ENCODE data around the gene MYRIP. TPM values are rescaled to one million over a fixed set of nuclear protein-coding genes. Genes with fewer than 3 reads are reported as not detected.

MYRIP gene
- total and polyA plus RNA-seq, 2 of the 4 experiments (the other 2 are of a cell fraction) = not detected

GRCh38 chr3:40042752-40043443 is 233.5 kb downstream of the MYRIP start:
- H3K4me3 ChIP-seq (ENCODE audit: insufficient read depth, low read depth, low read length) = no peak overlapping the region
- BruUV-seq (replicated peaks) = no TSS peak
- no peak overlapping the region for H4K91ac ChIP-seq (ENCODE audit: insufficient read depth, low read depth, low read length)
- no peak for DNase-seq
- POLR2A ChIA-PET (ENCODE audit: unreplicated experiment) = no interaction called here
- in situ Hi-C loops (cut with MboI; ENCODE audit: low sequenced_read_pairs) (no loop called here), dilution Hi-C loops (cut with HindIII; ENCODE audit: low sequenced_read_pairs, unreplicated experiment) (no loop called here), intact Hi-C loops (cut with micrococcal nuclease) (no loop called here)
- no peak overlapping the region for H4K5ac ChIP-seq (ENCODE audit: low read depth, low read length)
- no peak overlapping the region for H3K14ac ChIP-seq (replicated peaks; ENCODE audit: low read depth, low read length)
- H3K9me1 ChIP-seq (ENCODE audit: insufficient read depth, low read length) = no peaks in the 10 kb centered on the region
- H3K4me1 ChIP-seq (ENCODE audit: control insufficient read depth, insufficient read depth, low read length) = no peaks in the 10 kb centered on the region
- no peak overlapping the region for H3K4ac ChIP-seq (ENCODE audit: low read depth, low read length)
- no peaks in the 10 kb centered on the region for H3K27me3 ChIP-seq (ENCODE audit: control insufficient read depth, insufficient read depth, low read length)
- no peak for ATAC-seq (ENCODE audit: low read depth)
- no CpG with 5 or more reads among the region's 4 CpGs for WGBS, 2 experiments (ENCODE audit: extremely low coverage in 2 of 2, insufficient read length in 1 of 2)
- H2AFZ ChIP-seq (replicated peaks; ENCODE audit: low read length, poor library complexity) = no peak overlapping the region
- H3K23ac ChIP-seq (ENCODE audit: low read depth, low read length) = no peak overlapping the region
- no peak overlapping the region for H3K9ac ChIP-seq (ENCODE audit: low read depth, low read length)
- no peak overlapping the region for H2BK120ac ChIP-seq (ENCODE audit: low read depth, low read length)
- CTCF ChIA-PET = no interaction called here
- H2BK15ac ChIP-seq (ENCODE audit: low read depth, low read length) = no peak overlapping the region
- H3K36me3 ChIP-seq (ENCODE audit: control insufficient read depth, insufficient read depth, low read length) = no peaks in the 10 kb centered on the region
- H3K56ac ChIP-seq (ENCODE audit: extremely low read depth, insufficient read depth, low read length) = no peak overlapping the region
- H2BK5ac ChIP-seq (ENCODE audit: low read depth, low read length, poor library complexity, severe bottlenecking) = no peak overlapping the region
- H2AK5ac ChIP-seq (ENCODE audit: low read depth, low read length) = no peak overlapping the region
- no peak overlapping the region for H4K8ac ChIP-seq (ENCODE audit: low read depth in 2 of 2, low read length in 2 of 2)
- H3K4me2 ChIP-seq (ENCODE audit: low read depth, low read length) = no peak overlapping the region
- no peak overlapping the region for H3K18ac ChIP-seq (ENCODE audit: low read depth, low read length)
- peaks cover 15% of the 10 kb centered on the region for H3K9me3 ChIP-seq (ENCODE audit: control insufficient read depth, insufficient read depth, low read length)
- H2AK9ac ChIP-seq (replicated peaks; ENCODE audit: low read depth, low read length, poor library complexity) = no peak overlapping the region
- no peak overlapping the region for H3K27ac ChIP-seq (ENCODE audit: insufficient read depth, low read length)
- H3K79me1 ChIP-seq (ENCODE audit: low read depth in 1 of 2, low read length in 2 of 2) = no peaks in the 10 kb centered on the region
- H4K20me1 ChIP-seq (ENCODE audit: insufficient read depth, low read length) = no peaks in the 10 kb centered on the region
- TF ChIP-seq CHD1 (IDR thresholded peaks at IDR 0.05; ENCODE audit: low read depth, low read length) (no peak), RCOR1 (IDR thresholded peaks at IDR 0.05; ENCODE audit: insufficient replicate concordance, low read length) (no peak), SMC3 (IDR thresholded peaks at IDR 0.05; ENCODE audit: low read depth, low read length) (no peak)
- H2BK20ac ChIP-seq (ENCODE audit: low read depth, low read length) = no peak overlapping the region
